Activated T-cell treated with anti-CD3 and anti-CD28 coated beads for 48 hours (primary cell): ENCODE data around the gene RNF4.
"Not testable (repeated sequence)": the region's sequence is repeated elsewhere in the genome, so short reads cannot be mapped to it uniquely, and the experiment has no call there.

Experiments
- DNase-seq: peaks from one replicate; pipeline ENCODE4 v3.0.0-alpha.2; 2020; ENCODE audit warnings: low read depth

Gene RNF4, protein sequence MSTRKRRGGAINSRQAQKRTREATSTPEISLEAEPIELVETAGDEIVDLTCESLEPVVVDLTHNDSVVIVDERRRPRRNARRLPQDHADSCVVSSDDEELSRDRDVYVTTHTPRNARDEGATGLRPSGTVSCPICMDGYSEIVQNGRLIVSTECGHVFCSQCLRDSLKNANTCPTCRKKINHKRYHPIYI

DNA sequence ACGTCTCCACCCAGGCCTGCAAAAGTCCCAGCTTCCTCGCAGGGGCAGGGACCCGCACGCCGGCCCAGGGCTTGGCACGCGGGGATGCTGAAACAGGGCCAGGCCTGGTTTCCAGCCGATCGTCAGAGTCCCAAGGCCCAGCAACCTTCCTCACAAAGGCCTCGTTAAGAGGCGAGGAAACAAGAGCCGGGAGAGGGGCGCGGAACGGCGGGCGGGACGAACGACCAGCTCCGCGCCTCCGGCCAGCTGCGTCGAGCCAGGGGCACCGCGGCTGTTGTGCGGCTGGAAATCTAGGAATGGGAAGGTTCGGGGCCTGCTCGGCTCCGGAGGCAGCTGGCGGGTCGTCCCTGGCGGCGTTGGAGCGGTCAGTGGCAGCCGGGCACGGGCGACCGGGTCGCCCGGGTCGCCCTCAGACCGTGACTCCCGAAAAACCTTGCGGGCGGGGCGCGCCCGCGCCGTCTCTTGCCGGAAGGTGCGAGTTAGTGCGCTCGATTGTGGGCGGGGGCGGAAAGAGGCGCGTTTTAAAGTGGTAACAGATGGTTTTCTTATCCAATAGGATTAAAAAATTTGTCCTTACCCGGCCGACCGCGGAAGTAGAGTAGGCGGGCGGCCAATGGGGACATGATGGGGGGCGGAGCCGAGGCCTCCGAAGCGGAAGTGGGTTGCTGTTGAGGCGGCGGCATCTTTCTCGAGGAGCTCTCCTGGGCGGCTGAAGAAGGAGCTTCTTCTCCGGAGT, at the start of gene RNF4:
Gene RNF4, plus strand, starts transcription at position 651 of the 736 bp plus-strand sequence. CDS start 21,388 bp downstream, outside the sequence.
- peak; percentile 92 for DNase-seq

DNA sequence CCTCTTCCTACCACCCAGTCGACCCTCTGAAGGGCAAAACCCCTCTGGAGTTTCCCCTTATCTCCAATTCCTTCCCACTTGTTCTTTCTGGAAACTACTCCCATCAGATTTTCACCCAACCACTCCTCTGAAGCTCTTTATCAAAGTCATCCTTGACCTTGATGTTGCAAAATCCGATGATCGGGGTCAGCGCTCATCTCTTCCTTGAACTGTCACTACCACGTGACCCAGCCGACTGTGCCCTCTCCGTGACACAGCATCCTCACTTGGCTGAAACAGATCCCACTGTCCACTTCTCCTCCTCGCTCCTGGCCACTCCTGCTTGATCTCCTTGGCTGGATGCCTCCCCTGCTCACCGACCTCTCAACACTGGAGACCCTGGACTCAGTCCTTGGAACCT, 49.1 kb upstream of the RNF4 start:
- DNase-seq = no peak

DNA sequence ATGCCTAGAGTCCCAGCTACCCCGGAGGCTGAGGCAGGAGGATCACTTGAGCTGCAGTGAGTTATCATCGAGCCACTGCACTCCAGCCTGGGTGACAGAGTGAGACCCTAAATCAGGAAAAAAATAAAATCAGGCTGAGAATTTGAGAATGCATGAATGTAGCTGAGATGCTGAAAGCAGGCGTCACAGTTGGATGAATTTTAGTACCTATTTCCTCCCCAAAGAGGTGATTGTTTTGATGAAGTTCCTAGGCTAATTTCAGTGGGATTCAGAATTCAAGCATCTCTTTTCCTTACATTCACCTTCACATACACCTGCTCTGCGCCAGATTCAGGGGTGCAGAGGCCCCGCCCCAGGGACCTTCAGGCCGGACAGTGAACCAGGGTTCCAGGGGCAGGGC, 47.0 kb upstream of the RNF4 start:
- DNase-seq = no peak

DNA sequence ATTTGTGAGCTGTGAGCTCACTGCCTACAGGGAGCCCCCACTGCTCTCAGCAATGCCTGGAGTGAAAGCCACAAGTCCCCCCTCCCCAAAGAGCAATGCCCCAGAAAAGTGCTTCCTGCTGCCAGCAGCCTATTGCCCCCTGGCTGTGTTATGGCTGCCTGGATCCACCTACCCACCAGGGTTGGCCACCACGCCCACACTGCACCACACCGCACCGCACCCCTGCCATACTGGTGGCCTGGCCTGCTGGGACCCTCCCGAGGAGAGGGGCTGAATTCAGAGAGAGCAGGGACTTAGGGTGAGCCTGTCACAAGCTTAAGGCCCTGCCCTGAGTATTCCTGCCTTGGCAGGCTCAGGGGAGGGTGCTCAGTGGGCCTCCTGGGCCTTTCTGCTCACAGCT, 45.8 kb upstream of the RNF4 start:
- DNase-seq = no peak

DNA sequence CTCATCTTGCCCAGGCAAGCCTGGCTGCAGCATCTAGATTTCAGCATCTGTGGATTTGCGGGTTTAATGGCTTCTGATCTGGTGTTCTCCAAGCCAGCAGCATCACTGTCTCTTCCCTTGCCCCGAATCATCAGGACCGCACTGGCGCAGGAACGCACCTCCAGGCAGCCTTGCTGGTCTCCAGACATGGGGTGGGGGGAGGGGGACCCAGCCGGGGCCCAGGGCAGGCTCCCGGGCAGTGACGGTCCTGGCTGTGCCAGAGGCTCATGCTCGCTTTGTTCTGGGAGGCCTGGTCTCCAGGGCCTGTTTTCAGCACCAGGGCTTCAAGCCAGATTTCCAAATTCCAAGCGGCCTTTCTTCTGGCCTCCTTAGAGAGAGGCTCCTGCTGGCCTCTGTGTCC, 45.2 kb upstream of the RNF4 start:
- DNase-seq = no peak

DNA sequence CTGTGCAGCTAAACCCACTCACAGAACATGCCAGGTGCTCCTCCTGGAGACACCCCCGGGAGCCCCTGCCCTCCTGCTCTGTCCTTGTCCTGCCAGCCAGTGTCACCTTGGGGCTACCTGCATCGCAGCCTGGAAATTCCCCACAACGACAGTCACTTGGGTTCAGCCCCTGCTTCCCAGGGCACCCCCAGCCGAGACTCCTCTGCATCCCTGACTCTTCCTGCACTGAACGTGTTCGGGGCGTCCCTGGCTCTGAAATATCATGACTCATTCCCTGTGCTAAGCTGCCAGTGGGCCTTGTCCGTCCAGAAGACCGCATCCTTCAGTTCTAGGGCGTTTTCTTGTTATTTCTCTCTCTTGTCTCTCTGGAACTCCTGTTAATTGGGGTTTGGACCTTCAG, 44.3 kb upstream of the RNF4 start:
- no peak for DNase-seq

DNA sequence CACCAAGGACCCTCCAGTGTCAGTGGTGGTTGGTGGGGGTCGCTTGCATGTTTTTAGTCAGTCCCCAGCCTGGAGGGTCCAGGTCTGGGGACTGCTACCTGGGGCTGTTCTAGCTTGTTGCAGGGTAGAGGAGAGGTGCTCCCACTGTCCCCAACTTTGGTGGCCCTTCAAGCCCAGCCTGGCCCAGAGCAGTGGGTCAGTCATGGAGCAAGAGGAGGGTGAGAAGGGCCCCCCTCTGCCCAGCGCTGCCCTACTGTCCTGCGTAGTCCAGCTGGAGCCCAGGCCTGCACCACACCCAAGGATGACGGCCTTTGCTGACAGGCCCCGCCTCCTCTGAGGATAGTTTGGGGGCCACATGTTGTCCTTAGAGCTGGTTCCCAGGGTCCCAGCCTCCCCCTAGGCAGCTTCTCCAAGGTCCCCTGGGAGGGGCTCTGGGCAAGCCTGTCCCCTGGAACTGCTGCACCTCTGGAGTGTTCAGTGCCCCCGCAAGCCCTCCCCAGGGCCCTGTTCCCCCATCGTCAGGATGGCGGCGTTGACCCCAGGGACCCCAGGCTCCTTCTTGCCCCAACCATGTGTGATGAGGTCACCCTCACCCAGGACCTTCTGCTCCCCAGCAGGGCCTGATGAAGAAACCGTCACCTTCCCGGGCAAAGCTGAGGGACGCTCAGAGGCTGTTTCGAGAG, 43.4 kb upstream of the RNF4 start:
- no peak for DNase-seq

DNA sequence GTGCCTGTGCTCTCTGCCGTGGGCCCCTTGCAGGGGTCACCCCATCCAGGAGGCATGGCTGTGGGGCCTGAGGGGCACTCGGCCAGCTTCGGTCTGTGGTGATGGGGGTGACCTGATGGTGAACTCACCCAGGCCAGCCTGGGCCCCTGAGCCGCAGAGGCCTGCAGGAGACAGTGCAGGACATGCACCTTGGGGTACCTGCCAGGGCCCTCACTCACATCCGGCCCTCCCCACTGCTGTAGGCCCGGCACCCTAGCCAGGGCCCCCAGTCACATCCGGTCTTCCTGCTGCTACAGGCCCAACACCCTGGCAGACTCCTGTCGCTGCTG, 42.9 kb upstream of the RNF4 start:
- no peak for DNase-seq

DNA sequence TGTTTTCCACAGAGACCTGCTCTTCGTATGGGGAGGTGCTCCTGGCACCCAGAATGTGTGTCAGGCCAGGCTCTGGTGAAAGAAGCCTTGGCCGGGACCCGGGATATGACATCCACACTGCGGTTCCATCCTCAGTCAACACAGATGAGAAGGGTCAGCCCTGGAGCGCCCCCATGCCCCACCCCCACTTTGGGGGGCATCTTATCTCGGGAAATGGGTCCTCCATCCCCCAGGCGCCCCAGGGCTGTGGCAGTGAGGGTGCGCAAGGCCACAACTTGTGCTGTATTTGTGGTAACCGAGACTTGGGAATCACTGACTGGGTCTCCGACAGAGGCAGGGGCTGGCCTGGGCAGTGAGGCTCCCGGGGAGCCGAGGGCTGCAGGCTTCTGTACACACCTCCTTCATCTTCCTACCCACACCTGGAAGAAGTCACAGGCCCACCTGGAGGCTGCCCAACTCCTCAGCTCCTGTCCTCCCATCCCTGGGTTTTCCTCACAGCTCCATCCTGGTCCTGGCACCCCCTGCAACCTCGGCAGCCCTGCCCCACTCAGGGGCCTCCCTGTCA, 42.1 kb upstream of the RNF4 start:
- DNase-seq = no peak

DNA sequence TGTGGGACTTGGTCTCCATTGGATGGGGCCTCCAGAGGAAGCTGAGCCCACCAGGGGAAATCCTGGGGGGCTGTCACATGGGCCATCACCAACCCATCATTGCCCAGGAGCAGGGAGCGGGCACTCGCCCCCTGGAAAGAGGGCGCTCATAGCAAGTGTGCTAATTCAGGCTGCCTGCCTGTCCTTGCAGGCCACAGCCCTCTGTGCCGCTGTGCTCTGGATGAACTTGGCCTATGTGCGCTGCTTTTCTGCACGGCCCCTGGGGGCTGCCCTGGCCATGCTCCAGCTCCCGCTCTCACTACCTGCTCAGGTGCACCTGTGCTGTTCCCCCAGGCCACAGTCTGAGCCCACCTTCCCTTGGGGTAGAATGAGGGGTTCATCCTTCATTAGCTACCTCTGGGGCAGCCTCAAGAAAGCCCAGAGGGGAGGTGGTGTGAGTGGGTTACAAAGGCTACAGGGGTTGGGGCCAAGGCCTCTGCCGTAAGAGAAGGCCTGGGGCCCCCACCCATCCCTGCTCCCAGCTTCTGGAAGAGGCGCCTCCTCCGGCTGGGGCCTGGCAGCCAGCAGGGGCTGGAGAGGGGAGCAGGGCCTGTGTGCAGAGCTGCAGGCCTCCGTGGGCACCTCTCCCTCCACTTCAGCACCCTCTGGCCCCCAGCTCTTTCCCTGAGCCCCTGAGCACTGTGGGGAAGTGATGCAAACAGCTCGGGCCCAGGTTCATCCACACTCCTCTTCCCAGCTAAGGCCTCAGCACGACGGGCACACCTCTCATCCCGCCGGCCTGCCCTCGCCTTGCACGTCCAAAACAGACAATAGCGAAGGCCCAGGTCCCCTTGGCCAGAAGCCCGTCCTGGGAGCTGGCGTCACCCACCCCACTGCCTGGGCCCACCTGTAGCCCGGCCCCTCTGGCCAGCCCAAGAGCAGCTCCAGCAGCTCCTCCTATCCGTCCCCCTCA, 41.2 kb upstream of the RNF4 start:
- DNase-seq = no peak

DNA sequence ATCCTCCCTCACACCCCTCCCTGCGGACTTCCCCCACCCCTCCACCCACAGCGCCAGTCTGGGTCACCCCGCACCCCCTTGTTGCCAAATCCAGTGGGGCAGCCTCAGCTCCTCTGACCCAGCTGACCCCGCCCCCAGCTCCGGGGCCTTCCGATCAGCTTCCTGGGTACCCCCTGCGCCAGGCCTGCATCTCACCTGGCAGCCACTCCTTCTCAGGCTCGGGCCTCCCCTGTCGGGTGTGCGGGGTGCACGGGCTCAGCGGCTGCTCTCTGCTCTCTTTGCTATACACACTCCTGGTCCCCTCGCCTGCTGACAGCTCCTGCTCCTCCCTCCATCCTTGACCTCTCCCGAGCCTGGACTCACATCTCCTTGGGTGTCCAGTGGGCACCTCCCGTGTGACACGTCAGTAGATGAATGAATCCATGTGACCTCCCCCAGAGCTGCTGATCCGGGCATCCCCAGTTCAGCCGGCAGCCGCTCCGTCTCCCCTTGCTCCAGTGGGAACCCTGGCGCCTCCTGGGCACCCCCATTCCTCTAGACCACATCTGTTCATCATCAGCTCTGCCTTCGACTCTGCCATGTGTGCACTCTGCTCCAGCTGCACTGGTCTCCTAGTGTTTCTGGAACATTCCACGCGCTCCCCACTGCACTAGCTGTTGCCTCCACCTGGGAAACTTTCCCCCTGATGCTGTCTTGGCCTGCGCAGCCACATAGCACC, 40.3 kb upstream of the RNF4 start:
- DNase-seq = no peak

DNA sequence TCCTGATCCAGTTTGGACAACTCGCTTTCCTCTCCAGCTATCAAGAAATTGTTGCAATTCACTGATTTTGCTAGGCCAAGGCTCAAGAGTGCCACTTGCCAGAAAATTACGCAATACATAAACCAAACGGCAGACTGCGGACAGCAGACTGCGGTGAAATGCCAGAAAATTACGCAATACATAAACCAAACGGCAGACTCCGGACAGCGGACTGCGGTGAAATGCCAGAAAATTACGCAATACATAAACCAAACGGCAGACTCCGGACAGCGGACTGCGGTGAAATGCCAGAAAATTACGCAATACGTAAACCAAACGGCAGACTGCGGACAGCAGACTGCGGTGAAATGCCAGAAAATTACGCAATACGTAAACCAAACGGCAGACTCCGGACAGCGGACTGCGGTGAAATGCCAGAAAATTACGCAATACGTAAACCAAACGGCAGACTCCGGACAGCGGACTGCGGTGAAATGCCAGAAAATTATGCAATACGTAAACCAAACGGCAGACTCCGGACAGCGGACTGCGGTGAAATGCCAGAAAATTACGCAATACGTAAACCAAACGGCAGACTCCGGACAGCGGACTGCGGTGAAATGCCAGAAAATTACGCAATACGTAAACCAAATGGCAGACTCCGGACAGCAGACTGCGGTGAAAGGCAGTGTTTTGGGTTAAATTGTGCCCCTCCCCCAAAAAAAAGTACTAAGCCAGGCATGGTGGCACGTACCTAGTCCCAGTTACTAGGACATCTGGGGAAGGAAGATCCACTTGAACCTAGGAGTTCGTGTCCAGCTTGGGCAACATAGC, 38.8 kb upstream of the RNF4 start:
- DNase-seq = not testable (repeated sequence)

DNA sequence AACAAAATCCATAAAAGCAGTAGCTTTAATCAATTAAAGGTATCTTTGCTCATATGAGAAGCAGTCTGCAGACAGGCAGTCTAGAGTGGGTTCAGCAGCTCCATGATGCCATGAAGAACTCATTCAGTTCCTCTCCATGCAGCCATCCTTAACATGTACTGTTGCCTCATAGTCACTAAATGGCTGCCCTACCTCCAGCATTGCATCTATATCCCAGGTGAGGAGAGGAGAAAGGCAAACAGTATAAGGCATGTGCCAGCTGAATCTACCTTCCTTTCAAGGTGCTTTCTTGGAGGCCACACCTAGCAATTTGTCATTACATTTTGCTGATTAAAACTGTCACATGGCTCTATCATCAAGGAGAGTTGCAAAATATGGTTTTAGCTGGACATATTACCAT, 36.9 kb upstream of the RNF4 start:
- DNase-seq = no peak

DNA sequence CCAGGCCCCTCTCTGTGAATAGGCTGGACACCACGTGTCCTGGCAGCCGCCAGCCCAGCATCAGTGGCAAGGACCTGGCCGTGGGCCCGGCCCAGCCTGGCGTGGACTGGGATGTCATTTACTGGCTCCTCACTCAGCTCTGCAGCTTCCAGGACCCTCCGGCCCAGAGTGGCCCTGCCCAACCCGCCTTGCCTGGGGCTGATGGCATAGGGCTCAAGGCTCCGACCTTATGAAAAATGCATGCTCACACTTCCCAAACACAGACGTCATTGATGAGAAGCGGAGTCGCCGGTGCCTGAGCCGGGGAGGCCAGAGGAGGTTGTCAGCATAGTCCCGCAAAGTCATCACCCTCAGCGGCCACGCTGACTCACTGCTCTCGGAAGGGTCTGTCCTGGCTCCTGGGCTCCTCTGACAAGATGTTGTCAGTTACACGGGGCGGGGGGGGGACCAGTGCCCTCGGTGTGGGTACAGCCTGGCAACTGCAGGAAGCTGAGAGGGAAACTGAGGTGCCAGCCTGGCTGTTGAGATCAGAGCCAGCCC, 35.8 kb upstream of the RNF4 start:
- no peak for DNase-seq

DNA sequence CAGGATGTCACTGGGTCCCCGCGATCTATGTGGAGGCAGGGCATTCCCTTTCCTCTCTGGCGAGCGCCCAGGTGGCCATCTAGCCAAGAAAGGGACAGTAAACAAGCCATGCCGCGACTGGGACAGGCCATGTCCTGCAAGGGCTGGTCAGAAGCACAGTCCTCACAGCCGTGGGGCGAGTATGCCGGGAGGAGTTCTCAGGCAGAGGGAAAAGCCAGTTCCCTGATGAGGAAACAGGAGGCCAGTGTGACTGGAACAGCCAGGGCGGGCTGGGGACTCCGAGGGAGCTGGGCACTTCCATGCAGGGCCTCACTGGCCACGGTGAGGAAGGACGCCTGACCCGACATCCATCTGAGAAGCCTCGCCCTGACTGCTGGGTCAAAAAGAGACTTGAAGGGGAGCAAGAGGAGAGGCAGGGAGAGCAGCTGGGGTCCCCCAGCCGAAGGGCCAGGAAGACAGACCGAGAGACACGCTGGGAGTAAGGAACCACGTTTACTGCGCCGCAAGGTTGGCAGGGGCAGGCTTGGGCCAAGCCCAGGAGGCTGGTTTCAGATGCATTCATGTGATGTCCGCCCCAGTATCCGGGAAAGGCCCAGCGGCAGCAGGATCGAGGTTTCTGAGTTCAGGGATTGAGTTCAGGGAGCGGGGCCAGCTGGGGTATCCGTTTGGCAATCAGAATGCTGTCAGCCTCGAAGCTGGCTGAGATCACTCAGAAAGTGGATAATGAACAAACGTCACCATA, 35.1 kb upstream of the RNF4 start:
- DNase-seq = no peak

DNA sequence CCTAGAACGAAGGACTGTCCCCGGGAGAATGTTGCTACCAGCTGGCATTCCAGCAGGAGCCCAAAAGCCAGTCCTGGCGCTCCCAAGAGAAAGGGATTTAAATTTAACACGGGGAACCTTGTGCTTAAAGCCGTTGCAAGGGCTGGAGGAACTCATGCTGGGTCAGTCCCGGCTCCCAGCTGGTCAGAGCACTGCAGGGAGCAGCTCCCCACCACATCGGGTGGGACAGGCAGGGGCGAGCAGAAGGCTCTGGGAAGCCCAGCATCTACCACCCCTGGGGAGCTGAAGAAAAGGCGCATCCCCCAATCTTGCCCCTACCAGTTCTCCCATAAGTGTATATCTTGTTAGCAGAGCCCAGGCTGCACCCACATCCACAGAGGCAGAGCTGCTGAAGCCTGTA, 34.5 kb upstream of the RNF4 start:
- DNase-seq = no peak

DNA sequence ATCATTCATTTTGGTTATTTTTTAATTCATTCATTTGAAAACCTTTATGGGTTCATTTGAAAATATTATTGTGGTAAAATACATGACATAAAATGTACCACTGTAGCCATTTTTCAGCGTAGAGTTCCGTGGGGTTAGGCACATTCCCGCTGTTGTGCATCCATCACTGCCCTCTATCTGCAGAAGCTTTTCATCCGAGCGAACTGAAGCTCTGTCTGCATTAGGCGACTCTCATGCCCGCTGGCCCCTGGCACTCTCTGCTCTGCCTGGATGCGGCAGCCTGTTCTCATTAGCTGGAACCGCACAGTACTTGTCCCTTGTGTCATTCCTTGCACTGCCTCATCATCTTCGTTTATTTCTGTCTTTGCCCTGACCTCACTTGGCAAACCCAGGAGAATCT, 32.6 kb upstream of the RNF4 start:
- DNase-seq = no peak

DNA sequence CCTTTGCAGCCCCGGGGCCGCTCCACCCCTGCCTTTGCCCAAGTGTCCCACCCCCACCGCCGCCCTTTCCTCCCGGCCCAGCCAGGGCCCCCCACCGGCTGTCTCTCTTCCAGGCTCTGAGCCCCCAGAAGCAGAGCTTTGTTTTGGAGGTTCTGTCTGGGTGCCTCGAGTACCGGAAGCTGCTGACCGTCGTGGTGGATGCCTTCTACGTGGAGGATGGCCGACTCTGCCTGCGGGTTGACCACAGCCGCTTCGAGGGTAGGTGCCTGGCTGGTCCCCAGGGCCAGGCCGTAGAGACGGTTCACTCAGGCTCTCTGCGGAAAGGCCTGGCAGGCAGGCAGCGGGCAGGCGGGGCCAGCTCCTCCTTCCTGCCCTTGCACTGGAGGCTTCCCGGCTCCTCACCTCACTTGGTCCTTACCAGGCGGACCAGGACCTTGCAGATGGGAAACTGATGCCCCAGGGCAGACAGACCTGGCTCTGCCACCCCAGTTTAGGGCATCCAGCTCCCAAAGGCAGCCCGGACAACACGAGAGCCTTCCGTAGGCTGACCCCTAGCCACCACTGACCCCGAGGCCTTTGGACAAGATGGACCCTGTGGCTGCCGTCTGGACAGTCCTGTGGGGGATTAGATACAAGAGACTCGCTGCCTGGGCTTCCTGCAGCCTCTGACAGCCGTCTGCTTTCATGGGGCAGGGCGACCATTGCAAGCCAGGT, 32.0 kb upstream of the RNF4 start:
- no peak for DNase-seq
